ENCODE data around the gene MRPL52.

GRCh38 chr14:22837750-22838538 is 8.3 kb downstream of the MRPL52 start:
- TF ChIP-seq CTCF (conservative IDR thresholded peaks at IDR 0.05) = no peak
- no peak for TF ChIP-seq ZFX (IDR thresholded peaks at IDR 0.05)
